HG02943 (cell line): Measurements from ENCODE around the gene UBR4.

ENCODE experiments used
- ATAC-seq: cut with Tn5 transposase; IDR thresholded peaks from one replicate; pipeline ENCODE4 v1.9.1; 2021; ENCODE audit warnings: mild to moderate bottlenecking, low read depth, moderate library complexity; ENCODE audit not compliant: unreplicated experiment

Gene UBR4

DNA sequence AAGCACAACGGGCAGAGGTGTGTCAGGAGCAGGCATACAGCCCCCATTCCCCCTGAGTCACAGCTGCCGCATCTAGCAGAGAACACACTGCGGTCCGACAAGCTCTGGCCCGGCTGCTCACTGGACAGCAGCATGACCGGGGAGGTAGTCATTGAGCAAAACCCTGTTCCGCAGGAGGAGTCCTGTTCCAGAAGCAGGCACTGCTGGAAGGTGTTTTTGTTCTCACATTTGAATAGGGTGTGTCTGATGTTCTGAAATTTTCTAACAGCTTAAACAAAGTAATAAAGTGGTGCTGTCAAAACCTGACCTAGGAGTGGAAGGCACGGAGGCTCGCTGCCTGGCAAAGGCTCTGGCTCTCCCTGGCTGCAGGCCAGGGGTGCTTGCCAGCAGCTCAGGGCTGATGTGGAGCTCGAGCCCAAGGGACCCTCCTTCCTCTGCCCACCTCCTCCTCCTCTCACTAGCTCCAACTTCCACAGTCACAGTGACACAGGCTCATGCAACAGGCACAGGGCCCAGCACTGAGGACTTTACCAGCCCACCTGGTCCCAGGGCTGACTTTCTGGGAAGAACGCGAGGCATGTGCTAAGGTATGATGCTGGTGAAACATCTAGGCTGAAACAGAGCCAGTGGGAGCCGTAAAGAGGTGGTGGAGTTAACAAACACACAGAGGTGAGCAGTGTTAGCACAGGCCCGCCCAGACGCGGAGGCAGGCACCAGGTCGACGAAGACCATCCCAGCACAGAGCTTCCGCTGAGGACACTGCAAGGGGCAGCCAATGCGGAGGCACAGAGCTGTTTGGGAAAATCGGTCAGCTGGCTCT, 135.0 kb downstream of the UBR4 start:
- ATAC-seq = no peak

GRCh38 chr1:19074361-19074901, 135.6 kb downstream of the UBR4 start:
- no peak for ATAC-seq

DNA sequence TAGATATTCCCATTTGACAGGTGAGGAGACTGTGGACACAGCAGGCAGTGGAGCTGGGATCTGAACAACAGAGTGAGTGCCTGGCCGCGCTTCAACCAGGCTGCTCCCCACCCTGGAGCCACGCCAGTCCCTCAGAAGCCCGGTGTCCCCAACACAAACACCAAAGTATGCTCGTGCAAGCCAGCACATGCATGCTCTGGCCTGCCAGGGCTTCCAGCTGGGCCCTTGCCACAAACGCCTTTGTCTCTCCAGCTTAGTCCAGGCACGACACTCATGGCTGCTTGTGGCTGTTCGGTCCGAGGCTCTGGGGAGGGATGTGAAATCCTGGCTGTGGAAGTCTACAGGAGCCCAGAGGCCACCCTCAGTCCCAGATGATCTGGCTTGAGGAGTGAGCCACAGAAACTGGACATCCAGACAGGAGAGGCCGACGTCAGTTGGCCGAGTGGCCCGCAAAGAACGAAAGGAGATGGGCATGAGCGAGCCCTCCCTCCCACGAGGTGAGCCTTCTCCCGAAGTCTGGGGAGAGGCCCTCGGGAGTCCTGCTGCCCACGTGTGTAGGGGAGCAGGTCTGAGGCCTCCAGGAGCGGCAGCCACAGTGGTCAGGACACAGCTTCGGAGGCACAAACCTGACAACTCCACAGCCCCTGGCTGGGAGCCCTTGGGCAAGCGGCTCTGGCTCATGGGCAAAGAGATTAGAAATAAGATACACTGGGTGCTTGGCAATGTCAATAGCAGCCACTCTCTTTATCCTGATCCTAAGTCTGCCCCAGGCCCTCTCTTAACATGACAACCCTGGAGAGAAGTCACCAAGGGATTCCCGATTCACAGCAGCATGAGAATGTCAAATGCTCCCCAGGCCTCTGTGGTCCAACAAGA, 136.5 kb downstream of the UBR4 start:
- ATAC-seq = no peak

- no peak for ATAC-seq
Observed at GRCh38 chr1:19072285-19072981, 137.6 kb downstream of the UBR4 start.

DNA sequence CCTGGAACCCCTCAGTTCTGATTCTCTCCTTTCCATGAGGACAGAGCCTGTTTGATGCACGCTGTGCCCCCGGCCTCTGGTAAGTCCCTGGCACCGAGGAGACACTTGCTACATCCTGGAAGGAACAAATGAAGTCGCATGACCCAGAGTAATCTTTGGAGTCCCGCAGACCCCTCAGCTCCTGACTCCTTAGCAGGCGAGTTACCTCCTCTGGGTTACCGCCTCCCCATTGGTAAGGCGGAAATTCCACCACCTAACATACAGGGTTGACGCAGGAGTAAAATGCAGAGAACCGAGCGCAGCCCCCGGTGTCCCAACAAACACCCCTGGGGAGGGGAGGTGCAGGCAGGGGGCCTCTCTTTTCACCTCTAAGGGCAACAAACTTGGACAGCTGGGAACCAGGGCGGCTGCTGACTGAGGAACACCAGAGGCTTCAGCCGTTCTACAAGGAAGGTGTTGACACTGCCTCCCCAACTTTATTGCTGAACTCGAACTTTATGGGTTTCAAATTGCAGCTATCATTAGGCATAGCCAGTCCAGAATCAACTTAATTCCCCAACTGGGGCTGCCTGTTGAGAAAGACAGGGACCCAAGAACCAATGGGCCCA, 138.3 kb downstream of the UBR4 start:
- no peak for ATAC-seq

GRCh38 chr1:19070891-19071621, 139.0 kb downstream of the UBR4 start:
- ATAC-seq = no peak

GRCh38 chr1:19070197-19070651, 139.8 kb downstream of the UBR4 start:
- no peak for ATAC-seq

- ATAC-seq = no peak
Observed at GRCh38 chr1:19068639-19069276, 141.3 kb downstream of the UBR4 start.

GRCh38 chr1:19067912-19068638, 142.0 kb downstream of the UBR4 start:
- ATAC-seq = no peak

- no peak for ATAC-seq
Observed at GRCh38 chr1:19067182-19067911, 142.7 kb downstream of the UBR4 start.

DNA sequence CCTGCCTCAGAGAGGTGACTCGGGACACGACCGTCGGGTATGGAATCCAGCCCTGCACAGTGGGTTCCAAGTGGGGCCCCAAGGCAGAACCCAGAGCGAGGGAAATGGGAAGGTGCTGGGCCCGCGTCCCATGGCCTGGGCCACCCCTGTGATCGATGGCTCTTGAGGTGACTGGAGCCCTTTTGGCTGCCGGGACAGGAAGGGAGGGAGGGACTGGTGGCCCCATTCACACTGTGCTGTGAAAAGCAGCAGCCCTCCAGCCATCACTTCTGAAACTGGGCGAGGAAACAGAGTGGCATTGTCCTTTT, 143.2 kb downstream of the UBR4 start:
- no peak for ATAC-seq

GRCh38 chr1:19066248-19066873, 143.7 kb downstream of the UBR4 start:
- no peak for ATAC-seq

DNA sequence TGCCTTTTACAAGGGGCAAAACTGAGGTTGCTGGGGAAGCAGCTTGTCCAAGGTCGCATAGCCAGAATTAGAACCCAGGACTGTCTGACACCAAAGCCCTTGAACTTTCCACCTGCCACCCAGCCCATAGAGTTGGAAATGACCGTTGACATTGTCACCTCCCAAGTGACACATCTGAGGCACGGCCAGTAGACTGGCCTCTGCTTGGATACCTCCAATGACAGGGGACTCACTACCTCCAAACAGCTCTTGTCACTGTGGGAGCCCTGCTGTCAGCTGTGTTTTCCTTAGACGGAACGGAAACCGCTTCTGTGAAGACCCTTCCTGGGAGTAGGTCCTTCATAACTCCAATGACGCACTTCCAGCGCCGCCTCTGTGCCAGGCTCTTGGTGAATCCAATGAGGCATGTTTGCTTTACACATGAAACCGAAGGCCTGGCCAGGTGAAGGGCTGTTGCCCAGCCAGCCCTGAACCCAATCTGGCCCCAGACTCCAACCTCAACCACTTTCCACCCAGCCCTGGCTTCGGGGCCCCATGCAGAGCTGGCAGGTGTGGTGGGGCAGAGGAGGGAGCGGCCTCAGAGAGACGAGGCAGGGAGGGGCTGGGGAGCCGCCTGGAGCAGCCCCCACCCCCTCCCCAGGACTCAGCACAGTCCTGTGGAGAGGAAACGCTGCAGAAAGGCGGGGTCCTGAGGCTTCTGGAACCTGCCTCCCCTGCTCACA, 144.4 kb downstream of the UBR4 start:
- ATAC-seq = no peak

DNA sequence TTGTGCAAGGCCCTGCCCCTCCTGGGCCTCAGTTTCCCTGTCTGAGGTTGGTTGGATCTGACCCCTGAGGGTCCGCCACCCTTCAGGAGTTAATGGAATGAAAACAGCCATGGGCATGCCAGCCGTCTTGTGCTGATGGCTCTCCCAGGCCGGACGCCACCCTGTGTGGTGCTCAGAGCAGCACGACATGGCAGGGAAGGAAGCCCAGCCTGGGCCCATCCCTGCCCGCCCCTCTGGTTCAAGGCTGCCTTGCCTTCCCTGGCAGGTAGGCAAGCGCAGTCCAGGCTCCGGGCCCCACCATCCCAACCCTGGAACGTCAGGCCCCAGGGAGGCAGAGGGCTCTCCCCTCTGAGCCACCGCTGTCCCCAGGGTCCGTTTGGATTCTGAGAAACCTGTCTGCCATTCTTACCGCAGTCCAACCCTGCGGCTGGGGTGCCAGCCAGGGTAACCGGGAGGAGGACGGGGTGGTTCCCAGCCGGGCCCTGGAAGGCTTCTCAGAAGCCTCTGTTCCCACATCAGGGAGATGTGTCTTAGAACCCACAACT, 145.1 kb downstream of the UBR4 start:
- ATAC-seq = no peak

GRCh38 chr1:19063122-19063521, 146.9 kb downstream of the UBR4 start:
- ATAC-seq = no peak

DNA sequence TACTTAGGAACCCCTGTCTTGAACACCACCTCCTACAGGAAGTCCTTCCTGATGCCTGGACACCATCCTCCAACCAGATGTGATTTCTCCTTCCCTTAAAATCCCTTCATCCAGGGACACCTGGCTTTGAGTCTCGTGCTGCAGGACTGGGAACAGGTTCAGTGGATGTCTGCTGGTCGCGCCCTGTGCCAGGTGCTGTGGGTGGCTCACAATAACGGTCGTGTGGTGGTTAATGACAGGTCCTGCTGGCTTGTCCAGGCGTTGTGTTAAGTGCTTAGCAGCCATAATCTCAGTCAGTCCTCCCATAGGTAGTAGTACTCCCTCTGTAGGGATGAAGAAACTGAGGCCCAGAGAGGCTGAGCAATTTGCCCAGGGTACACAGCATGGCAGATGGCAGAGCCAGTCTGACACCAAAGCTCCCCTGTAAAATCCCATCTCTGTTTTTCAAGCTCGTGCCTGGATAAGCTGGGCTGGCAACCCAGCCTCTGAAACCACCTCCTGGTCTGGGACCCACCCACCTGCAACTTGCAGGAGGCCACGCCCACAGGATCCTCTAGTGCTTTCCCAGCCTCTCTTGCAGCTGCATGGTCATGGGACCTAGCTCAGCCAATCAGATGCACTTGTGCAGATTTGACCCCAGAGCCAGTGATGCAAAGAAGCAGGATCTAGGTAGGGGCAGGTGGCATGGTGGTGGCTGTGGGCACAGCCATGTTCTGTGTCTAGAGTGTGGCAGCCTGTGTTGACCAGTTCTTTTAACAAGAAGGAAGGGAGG, 147.6 kb downstream of the UBR4 start:
- no peak for ATAC-seq
